ENCODE data around the gene FSCN2.

DNA sequence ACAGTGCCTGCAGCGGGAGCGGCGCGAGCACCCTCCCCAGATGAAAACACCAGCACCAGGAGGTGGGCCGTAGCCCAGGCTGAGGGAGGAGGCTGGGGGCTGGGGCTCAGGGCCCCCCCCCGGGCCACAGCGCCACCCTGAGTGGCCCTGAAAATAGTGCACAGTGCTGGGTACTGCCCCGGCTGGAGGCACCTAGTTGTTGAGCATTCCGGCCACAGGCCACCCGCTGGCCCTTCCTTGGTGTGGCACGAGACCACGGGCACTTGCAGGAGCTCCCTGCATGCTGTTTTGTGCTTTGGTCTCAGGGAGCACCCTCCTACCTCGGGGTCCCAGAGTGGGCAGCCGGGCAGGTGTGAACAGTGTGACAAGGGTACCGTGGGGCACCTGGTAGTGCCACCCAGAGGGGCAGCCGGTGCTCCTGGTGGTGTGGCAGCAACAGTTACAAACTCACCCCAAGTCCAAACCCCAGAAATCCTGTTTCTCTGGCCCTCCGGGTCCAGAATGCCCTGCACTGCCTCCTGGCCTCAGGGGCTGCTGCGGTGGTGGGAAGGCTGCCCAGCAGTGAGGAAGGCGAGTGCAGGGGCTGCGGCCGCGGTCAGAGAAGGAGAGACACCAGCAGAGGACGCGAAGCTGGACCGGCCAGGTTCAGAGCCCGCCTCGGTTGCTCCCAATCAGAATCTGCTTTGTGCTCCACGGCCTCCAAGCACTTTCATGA lies 11.9 kb downstream of the FSCN2 start:
- no peak for TF ChIP-seq POLR2A (IDR thresholded peaks at IDR 0.05)
- TF ChIP-seq, protein P1, sequence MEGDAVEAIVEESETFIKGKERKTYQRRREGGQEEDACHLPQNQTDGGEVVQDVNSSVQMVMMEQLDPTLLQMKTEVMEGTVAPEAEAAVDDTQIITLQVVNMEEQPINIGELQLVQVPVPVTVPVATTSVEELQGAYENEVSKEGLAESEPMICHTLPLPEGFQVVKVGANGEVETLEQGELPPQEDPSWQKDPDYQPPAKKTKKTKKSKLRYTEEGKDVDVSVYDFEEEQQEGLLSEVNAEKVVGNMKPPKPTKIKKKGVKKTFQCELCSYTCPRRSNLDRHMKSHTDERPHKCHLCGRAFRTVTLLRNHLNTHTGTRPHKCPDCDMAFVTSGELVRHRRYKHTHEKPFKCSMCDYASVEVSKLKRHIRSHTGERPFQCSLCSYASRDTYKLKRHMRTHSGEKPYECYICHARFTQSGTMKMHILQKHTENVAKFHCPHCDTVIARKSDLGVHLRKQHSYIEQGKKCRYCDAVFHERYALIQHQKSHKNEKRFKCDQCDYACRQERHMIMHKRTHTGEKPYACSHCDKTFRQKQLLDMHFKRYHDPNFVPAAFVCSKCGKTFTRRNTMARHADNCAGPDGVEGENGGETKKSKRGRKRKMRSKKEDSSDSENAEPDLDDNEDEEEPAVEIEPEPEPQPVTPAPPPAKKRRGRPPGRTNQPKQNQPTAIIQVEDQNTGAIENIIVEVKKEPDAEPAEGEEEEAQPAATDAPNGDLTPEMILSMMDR (IDR thresholded peaks at IDR 0.05): no peak
